Measurements from ENCODE around the gene LIG1.

LIG1 gene

GRCh38 chr19:48181505-48181904 lies 11.4 kb upstream of the LIG1 start:
- DNase-seq = no peak

GRCh38 chr19:48176226-48176625 lies 6.1 kb upstream of the LIG1 start:
- DNase-seq = no peak

- no peak for DNase-seq
These were observed 5.4 kb upstream of the LIG1 start for GRCh38 chr19:48175578-48175977.

GRCh38 chr19:48174445-48175030 lies 4.4 kb upstream of the LIG1 start:
- DNase-seq = no peak

- DNase-seq = no peak
These were observed 1.6 kb upstream of the LIG1 start for GRCh38 chr19:48171710-48172109.

GRCh38 chr19:48170817-48171347 lies 738 bp upstream of the LIG1 start:
- peak in 1 of 2 experiments; percentile 49 for DNase-seq

GRCh38 chr19:48169578-48169938 lies 586 bp downstream of the LIG1 start:
- DNase-seq = peak; percentile 77 to 86

- DNase-seq = no peak
These were observed 1.5 kb downstream of the LIG1 start for GRCh38 chr19:48168689-48169088.

GRCh38 chr19:48158210-48158790 lies 11.8 kb downstream of the LIG1 start:
- no peak for DNase-seq

GRCh38 chr19:48154003-48154402 lies 16.1 kb downstream of the LIG1 start:
- no peak for DNase-seq

GRCh38 chr19:48152551-48152950 lies 17.6 kb downstream of the LIG1 start:
- DNase-seq = peak in 1 of 2 experiments; percentile 6

GRCh38 chr19:48149430-48149829 lies 20.7 kb downstream of the LIG1 start:
- no peak for DNase-seq

- no peak for DNase-seq
These were observed 21.6 kb downstream of the LIG1 start for GRCh38 chr19:48148576-48148975.

- DNase-seq = no peak
These were observed 22.5 kb downstream of the LIG1 start for GRCh38 chr19:48147597-48148175.

- DNase-seq = no peak
These were observed 31.1 kb downstream of the LIG1 start for GRCh38 chr19:48139053-48139452.

- DNase-seq = no peak
These were observed 32.7 kb downstream of the LIG1 start for GRCh38 chr19:48137411-48137810.

GRCh38 chr19:48136547-48136946 lies 33.6 kb downstream of the LIG1 start:
- DNase-seq = no peak

- DNase-seq = no peak
These were observed 34.7 kb downstream of the LIG1 start for GRCh38 chr19:48135411-48135810.

- no peak for DNase-seq
These were observed 37.0 kb downstream of the LIG1 start for GRCh38 chr19:48133094-48133493.

GRCh38 chr19:48127561-48127960 lies 42.6 kb downstream of the LIG1 start:
- no peak for DNase-seq

- no peak for DNase-seq
These were observed 46.1 kb downstream of the LIG1 start for GRCh38 chr19:48123907-48124651.

- no peak for DNase-seq
These were observed 47.7 kb downstream of the LIG1 start for GRCh38 chr19:48122421-48122820.

- no peak for DNase-seq
These were observed 48.2 kb downstream of the LIG1 start for GRCh38 chr19:48121909-48122371.

GRCh38 chr19:48121066-48121465 lies 49.1 kb downstream of the LIG1 start:
- no peak for DNase-seq
